Urinary bladder (tissue), 4 donors: Measurements from ENCODE around the gene TRMT44. TPM values are rescaled to one million over a fixed set of nuclear protein-coding genes. Genes with fewer than 3 reads are reported as not detected.

Experiments
- DNase-seq: peaks from one replicate; pipeline ENCODE4 v3.0.0-alpha.2; 2015; ENCODE audit errors: extremely low spot score
- H3K27ac ChIP-seq: one replicate; pipeline ENCODE4 v1.5.1; 2013; ENCODE audit warnings: low read depth, mild to moderate bottlenecking, moderate library complexity
- H3K36me3 ChIP-seq: one replicate; pipeline ENCODE4 v1.6.1; 2013; ENCODE audit warnings: mild to moderate bottlenecking, moderate library complexity; ENCODE audit not compliant: insufficient read depth
- H3K4me1 ChIP-seq: one replicate; pipeline ENCODE4 v1.6.1; 2013; ENCODE audit warnings: mild to moderate bottlenecking, moderate library complexity; ENCODE audit not compliant: insufficient read depth
- H3K4me3 ChIP-seq: one replicate; pipeline ENCODE4 v1.5.1; 2013; ENCODE audit warnings: low read depth, low read length
- WGBS: extraction: QIAGEN DNeasy Blood & Tissue Kit; methylation state at CpG from one replicate; pipeline ENCODE4 v1.1.7; 2013; 5-methylcytosine and 5-hydroxymethylcytosine counted together
- polyA plus RNA-seq: library from polyadenylated mRNA; stranded (reverse); fragments of 200-250 nt; gene quantifications from one replicate; pipeline ENCODE4 v1.2.3, GENCODE V29; 2013
- total RNA-seq: library from RNA; depleted of rRNA; stranded (reverse); fragments of >200 nt; gene quantifications from one replicate; pipeline ENCODE4 v1.2.3, GENCODE V29; 2014
- donor health status: healthy with polysubstance abuse.
- donor health status: healthy.

The TRMT44 gene
- total and polyA plus RNA-seq, 2 donors, result 10.4 to 17.5 TPM

DNA sequence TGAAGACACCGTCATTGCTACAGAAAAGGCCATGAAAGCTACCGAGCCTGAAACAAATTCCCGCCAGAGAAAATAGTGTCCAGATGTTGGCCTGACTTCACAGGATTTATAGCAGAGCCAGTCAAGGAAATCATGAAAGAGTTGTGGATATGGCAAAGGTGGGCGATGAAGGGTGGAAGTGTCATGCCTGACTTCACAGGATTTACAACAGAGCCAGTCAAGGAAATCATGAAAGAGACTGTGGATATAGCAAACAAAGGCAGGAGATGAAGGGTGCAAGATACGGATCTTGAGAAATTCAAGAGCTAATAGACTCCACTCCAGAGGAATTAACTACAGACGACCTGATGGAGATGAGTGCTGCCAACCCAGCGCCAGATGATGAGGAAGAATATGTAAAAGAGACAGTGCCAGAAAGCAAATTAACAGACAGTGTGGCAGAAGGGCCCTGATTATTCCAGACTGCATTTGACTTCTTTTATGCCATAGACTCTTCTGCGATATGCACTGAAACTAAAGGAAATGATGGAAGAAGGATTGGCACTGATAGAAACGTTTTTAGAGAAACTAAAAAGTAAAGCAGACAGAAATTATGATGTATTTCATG lies 17.2 kb downstream of the TRMT44 start:
- H3K4me3 ChIP-seq, result no peak overlapping the region
- no peak for DNase-seq
- no peak overlapping the region for H3K27ac ChIP-seq
- peaks cover 3% of the 10 kb centered on the region for H3K36me3 ChIP-seq
- WGBS, result 60% methylated on average over 9 of the region's 9 CpGs
- H3K4me1 ChIP-seq, result no peaks in the 10 kb centered on the region

DNA sequence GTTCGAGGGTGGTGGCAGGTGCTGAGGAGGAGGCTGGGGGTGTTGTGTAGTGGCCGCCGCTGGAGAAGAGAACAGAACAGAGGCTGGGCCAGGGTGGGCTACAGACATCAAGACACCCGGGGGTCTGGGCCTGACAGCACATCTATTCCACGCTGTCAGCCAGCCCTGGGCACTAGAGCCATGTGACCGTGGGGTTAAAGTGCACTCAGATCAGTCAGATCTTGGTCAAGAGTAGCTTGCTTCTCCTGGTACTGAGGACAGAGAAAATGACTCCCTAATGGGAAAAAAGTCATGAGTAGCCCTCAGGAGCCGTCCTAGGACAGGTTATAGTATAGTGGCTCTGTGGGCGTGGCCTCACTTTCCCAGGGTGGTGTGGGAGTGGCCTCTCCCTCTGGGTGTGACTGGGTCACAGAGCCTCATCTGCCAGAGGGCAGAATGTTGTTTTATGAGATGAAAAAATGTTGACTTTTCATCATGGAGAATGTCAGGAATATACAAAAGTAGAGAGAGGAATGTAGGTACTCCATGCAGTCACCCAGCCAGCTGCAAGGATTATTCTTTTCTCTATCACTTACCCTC lies 19.4 kb downstream of the TRMT44 start:
- Histone ChIP-seq H3K27ac (no peak overlapping the region), H3K4me1 (no peaks in the 10 kb centered on the region), H3K4me3 (no peak overlapping the region), H3K36me3 (peaks cover 3% of the 10 kb centered on the region)
- DNase-seq, result no peak
- 86% methylated on average over 8 of the region's 8 CpGs for WGBS

DNA sequence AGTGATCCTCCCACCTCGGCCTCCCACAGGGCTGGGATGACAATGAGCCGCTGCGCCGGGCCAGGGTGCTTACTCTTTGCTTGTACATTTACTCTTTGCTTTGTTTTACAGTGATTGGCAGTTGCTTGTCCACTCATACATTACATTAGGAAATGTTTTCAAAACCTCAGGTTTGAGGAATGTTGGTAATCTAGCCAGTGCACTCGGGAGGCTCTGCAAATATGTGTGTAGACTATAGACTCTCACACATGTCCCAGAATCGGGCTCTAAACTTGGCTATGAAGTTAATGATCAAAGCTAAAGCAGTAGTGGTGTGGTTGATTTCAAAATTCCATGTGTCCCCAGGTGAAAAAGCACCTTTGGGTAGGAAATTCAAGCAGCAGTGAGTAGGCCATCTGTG lies 20.5 kb downstream of the TRMT44 start:
- DNase-seq, result no peak
- H3K36me3 ChIP-seq, result peaks cover 2% of the 10 kb centered on the region
- 95% methylated on average over 6 of the region's 6 CpGs for WGBS
- H3K27ac ChIP-seq, result no peak overlapping the region
- no peak overlapping the region for H3K4me3 ChIP-seq
- H3K4me1 ChIP-seq, result no peaks in the 10 kb centered on the region

DNA sequence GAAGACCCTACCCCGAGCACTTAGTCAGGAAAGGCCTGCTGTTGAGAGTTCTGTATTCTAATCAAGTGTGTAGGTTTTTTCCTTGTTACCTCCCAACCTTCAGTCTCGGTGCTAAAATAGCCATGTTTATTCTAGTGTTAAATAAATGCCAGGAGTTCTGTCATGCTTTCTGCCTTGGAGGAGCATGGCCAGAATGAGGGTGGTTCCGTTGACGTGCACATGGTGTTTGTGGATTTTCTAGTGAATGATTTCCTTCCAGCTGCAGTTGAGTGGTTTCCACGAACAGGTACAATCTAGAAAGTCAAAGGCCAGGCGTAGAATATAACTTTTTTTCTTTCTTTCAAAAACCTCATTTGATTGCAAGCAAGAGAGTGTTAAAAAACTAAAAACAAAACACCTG lies 21.0 kb downstream of the TRMT44 start:
- DNase-seq, result no peak
- H3K27ac ChIP-seq, result no peak overlapping the region
- no peak overlapping the region for H3K4me3 ChIP-seq
- peaks cover 3% of the 10 kb centered on the region for H3K36me3 ChIP-seq
- WGBS, result 85% methylated on average over 6 of the region's 6 CpGs
- H3K4me1 ChIP-seq, result no peaks in the 10 kb centered on the region

DNA sequence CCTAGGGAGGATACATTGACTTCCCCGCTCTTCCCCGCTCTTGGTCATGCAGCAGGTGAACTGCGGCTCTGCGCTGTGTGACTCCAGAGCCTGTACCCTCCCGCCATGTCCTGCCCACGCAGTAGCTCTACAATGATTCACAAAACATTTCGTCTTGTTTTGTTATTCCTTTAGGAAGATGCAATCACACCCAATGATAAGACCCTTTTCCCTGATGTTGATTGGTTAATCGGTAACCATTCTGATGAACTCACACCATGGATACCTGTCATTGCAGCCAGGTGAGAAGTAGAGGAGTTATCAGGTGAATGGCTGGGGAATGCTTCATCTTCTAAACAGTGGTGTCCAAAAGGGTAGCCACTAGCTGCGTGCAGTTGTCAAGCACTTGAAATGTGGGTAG lies 23.2 kb downstream of the TRMT44 start:
- WGBS, result 95% methylated on average over 9 of the region's 9 CpGs
- no peaks in the 10 kb centered on the region for H3K4me1 ChIP-seq
- no peak overlapping the region for H3K27ac ChIP-seq
- no peak overlapping the region for H3K4me3 ChIP-seq
- DNase-seq, result no peak
- peaks cover 3% of the 10 kb centered on the region for H3K36me3 ChIP-seq

DNA sequence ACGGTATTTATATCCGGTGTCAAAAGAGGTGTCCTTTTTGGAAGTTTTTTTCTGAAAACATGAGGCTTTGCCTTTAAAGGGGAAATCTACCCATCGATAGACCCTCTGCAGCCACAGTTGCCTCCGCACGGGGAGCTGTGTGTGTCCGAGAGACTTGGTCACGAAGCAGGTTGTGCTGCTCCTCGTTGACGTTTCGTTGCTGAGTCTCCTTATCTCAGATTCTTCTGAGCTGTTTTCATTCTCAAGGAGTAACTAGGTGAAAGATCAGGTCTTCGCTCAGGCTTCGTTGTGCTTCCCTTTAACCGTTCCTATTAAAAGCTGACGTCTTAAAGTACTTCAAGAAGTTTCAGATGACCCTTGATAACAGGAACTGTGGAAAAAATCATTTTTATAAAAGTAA lies 23.8 kb downstream of the TRMT44 start:
- DNase-seq, result no peak
- Histone ChIP-seq H3K4me3 (no peak overlapping the region), H3K4me1 (no peaks in the 10 kb centered on the region), H3K36me3 (peaks cover 3% of the 10 kb centered on the region), H3K27ac (no peak overlapping the region)
- WGBS, result 84% methylated on average over 14 of the region's 14 CpGs

DNA sequence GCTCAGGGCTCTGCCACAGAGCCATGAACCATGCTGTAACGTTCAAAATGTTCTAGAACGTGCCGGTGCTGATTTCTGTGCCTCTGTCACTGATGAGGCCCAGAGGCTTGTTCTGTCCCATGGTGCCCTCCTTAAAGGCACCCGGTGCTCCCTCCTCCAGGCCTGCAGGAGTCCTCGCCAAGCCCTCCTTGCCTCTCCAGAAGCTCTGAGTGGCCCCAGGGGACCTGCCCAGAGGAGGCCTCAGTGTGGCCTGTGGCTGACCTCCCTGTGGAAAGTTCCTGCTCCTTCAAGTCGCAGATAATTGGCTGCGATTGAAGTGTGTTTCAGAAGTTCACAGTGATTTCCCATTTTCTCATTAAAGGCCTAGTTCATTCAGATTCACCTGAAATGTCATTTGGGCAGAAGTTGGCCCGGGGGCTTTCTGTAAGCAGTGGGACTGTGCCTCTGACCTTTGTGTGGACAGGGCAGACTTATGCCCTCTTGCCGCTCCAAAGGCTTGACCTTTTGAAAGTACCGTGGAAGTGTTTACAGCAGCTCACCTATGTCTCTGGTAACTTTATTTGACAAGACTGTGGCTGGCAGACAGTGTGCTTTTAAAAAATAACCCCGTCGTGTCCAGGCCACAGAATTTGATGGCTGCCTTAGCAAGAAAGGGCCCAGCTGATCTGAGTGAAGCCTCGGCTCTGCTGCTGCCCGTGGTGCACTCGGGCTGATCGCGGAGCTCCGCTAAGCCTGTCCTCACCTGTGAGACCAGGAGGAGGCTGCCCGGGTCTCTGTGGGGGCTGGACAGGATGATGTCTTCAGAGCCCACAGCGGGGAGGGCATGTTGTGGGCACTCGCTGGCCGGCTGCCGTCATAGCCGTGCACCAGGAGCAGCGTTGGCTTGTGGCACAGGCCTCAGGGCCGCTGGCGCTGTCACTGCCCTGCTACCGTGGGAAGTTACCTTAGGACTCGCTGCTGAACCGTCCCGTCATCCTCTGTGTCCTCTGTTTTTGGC lies 25.3 kb downstream of the TRMT44 start:
- no peak for DNase-seq
- H3K36me3 ChIP-seq, result peaks cover 3% of the 10 kb centered on the region
- H3K4me1 ChIP-seq, result no peaks in the 10 kb centered on the region
- no peak overlapping the region for H3K4me3 ChIP-seq
- no peak overlapping the region for H3K27ac ChIP-seq
- WGBS, result 88% methylated on average over 31 of the region's 31 CpGs

DNA sequence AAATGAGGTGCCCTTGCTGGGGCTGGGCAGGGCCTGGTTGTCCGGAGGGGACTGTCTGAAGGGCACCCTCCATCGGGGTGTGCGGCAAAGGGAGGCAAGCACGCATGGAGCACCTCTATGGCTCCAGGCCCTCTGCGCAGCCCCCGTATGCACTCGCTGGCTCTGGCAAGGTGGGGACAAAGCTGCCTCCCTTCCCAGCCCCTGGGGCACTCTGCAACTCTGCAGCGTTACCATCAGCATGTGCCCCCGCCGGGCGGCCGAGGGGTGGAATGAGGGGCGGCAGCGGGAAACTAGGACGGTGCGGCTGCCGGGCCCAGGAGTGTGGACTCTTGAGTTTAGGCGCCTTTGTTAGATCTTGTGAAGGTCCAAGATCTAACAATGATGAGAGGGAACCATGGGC lies 26.4 kb downstream of the TRMT44 start:
- Histone ChIP-seq H3K4me1 (no peaks in the 10 kb centered on the region), H3K4me3 (no peak overlapping the region), H3K27ac (no peak overlapping the region), H3K36me3 (peaks cover 3% of the 10 kb centered on the region)
- 96% methylated on average over 18 of the region's 18 CpGs for WGBS
- no peak for DNase-seq

DNA sequence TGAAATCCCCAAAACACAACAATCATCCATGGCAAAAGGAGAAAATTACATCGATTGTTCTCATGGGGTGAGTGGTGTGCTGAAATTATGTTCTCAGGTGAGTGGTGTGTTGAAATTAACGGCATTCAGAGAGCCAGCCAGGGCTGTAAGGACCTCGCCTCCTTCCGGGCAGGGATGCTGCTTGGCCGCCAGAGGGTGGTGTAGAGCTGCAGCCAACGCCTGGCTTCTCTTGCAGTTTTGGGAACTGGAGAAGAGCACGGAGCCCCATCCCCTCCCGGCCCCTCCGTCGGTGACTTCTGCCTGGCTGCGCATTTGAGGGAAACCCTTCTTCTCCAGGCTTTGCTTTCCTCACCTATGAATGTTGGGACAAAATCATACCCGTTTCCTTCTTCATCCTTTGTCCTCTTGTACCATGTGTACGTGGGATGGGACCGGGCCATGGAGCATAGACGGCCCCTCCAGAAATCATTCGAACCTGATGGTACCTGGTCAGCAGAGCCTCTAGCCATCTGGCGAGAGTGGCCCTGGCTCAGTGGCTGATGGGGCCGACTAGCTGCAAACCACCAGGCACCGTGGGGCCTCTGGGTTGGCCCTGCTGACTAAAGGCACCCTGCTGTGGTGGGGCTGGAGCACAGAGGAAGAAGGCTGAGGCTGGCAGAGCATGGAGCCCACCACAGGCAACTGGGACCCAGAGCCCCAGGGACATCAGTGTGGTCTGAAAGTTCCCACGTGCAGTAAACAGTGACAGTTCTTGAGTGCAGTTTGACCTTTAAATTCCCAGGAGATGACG lies 28.4 kb downstream of the TRMT44 start:
- no peak for DNase-seq
- peaks cover 3% of the 10 kb centered on the region for H3K36me3 ChIP-seq
- 47% methylated on average over 21 of the region's 21 CpGs for WGBS
- no peak overlapping the region for H3K27ac ChIP-seq
- no peaks in the 10 kb centered on the region for H3K4me1 ChIP-seq
- no peak overlapping the region for H3K4me3 ChIP-seq

DNA sequence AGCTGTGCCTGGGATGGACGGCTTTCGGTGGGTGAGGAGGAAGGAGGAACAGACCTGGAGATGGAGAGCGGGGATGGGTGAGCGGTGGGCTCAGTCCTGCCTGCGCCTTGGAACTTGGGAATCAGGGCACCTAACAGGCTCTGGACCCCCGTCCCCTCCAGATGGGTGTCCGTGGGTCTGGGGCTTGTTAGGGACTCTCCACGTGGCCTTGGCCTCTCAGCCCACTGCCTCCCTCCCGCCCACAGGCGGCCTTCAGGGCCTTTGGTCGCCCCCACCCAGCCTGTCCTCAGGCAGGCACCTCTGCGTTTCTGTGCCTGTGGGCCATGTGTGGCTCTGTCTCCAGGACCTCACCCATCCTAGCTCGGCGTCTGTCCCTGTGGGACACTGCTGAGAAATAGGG lies 29.0 kb downstream of the TRMT44 start:
- no peak overlapping the region for H3K4me3 ChIP-seq
- no peak overlapping the region for H3K27ac ChIP-seq
- 96% methylated on average over 14 of the region's 14 CpGs for WGBS
- H3K4me1 ChIP-seq, result no peaks in the 10 kb centered on the region
- DNase-seq, result no peak
- peaks cover 3% of the 10 kb centered on the region for H3K36me3 ChIP-seq

DNA sequence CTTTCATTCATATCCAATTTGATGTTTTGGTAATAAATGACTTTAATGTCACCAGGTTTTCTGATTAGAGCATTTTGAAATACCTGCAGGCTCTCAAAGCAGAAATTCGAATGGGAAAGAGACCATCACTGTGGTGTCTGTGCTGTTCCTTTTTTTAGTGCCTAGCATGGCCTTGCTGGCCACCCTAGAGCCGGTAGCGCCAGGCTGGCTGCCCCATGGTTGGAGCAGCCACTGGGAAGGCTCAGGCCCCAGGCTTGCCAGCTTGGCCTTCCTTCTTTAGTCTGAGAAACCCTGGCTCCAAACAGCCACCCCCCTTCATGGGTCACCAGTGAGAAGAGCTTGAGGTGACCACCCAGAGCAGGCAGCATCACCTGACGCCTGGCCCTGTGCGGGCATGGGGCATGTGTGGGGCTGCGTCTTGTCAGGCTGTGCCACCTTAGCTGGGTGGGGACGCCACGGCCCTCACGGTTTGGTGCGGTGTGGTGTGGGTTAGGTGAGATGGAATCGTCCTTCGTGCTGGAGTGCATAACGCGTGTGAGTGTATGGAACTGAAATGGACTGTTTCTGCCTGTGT lies 30.0 kb downstream of the TRMT44 start:
- DNase-seq, result no peak
- Histone ChIP-seq H3K4me1 (no peaks in the 10 kb centered on the region), H3K27ac (no peak overlapping the region), H3K36me3 (peaks cover 3% of the 10 kb centered on the region), H3K4me3 (no peak overlapping the region)
- 95% methylated on average over 14 of the region's 14 CpGs for WGBS

DNA sequence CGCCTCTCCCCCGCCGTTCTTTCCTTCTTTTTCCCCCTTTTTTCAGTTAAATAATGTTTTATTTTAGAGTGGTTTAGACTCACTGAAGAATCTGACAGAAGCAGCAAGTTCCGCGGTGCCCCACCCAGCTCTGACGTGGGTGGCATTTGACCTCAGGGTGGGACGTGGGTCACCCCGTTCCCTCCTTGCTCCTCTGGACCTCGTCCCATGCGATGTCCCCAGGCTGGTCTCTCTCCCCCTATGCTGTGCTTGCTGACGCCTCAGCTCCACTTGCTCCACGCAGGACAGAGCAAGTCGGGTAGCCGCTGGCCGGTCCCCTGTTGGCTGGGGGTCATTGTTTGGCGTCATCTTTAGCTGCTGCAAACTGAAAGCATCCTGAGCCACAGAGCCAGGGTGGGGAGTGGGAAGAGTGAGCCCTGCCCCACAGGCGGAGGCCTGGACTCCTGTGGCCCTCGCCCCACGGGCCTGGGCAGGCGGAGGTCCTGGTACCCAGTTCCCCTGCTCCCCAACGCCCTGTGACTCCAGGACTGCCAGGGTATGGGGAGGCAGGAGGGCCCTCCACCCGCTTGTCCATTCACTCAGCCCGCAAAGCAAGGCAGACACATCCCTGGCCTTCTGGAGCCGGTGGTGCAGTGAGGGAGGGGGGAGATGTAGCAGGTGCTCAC lies 30.8 kb downstream of the TRMT44 start:
- H3K36me3 ChIP-seq, result peaks cover under 1% of the 10 kb centered on the region
- no peak overlapping the region for H3K27ac ChIP-seq
- no peak overlapping the region for H3K4me3 ChIP-seq
- 82% methylated on average over 24 of the region's 24 CpGs for WGBS
- no peaks in the 10 kb centered on the region for H3K4me1 ChIP-seq
- DNase-seq, result no peak
